Activated CD4-positive, alpha-beta T cell treated with anti-CD3 and anti-CD28 coated beads, Interleukin-10, Interleukin-2, amounts not matched to agents 100 ng/mL and 50 ng/mL, durations not matched to agents 16 hours and 8 hours (primary cell): ENCODE measurements around the gene SLIT3.
"Not testable (repeated sequence)": the region's sequence is repeated elsewhere in the genome, so short reads cannot be mapped to it uniquely, and the experiment has no call there.

Experiments
- DNase-seq: peaks from one replicate; pipeline ENCODE4 v3.0.0-alpha.2; 2020

The SLIT3 gene

GRCh38 chr5:168654211-168654721 lies 646.7 kb downstream of the SLIT3 start:
- no peak for DNase-seq

- no peak for DNase-seq
Observed at GRCh38 chr5:168653626-168654025, 647.3 kb downstream of the SLIT3 start.

- DNase-seq: no peak
Observed at GRCh38 chr5:168651648-168652047, 649.3 kb downstream of the SLIT3 start.

- DNase-seq: no peak
Observed at GRCh38 chr5:168649306-168649705, 651.6 kb downstream of the SLIT3 start.

DNA sequence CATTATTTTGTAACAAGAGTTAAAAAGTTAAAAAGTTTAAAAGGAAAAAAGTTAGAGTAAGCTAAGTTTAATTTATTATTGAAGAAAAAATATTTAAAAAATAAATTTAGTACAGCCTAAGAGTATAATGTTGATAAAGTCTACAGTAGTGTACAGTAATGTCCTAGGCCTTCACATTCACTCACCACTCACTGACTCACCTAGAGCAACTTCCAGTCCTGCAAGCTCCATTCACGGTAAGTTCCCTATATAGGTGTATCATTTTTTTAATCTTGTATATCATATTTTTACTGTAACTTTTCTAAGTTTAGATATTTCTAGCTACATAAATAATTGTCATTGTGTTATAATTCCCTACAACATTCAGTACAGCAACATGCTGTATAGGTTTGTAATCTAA lies 652.4 kb downstream of the SLIT3 start:
- no peak for DNase-seq

- no peak for DNase-seq
Observed at GRCh38 chr5:168648016-168648415, 652.9 kb downstream of the SLIT3 start.

GRCh38 chr5:168647083-168647482 lies 653.9 kb downstream of the SLIT3 start:
- no peak for DNase-seq

DNA sequence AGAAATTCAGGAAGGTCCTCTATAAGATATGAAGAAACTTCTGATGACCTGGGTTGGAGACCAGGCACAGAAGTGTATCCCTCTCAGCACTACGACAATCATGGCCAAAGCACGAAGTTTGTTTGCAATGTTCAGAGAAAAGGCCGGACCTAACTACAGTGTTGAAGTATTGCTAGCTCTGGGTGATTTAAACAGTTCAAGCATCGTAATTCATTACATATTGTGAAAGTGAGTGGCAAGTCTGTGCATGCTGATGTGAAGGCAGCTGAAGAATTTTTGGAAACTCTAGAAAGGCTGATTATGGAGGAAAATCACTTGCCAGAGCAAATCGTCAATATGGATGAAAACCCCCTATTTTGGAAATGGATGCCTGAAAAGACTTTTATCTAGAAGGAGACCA lies 654.6 kb downstream of the SLIT3 start:
- DNase-seq: no peak

DNA sequence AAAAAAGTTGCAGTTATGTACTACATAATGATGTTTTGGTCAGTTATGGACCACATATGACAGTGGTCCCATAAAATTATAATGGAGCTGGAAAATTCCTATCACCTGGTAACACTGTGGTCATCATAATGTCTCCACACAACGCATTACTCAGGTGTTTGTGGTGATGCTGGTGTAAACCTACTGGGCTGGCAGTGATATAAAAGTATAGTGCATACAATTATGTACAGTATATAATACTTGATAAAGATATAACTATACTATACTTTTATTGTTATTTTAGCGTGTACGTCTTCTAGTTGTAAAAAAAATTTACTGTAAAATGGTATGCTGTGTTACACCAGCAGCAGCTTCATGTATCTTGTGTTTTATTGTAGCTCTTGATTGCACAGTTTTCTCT lies 655.7 kb downstream of the SLIT3 start:
- DNase-seq: no peak

- no peak for DNase-seq
Observed at GRCh38 chr5:168642019-168642418, 658.9 kb downstream of the SLIT3 start.

- not testable (repeated sequence) for DNase-seq
Observed at GRCh38 chr5:168638846-168639245, 662.1 kb downstream of the SLIT3 start.

GRCh38 chr5:168637793-168638192 lies 663.1 kb downstream of the SLIT3 start:
- DNase-seq: no peak

- DNase-seq: no peak
Observed at GRCh38 chr5:168637281-168637680, 663.7 kb downstream of the SLIT3 start.

GRCh38 chr5:168630958-168631357 lies 670.0 kb downstream of the SLIT3 start:
- not testable (repeated sequence) for DNase-seq

- no peak for DNase-seq
Observed at GRCh38 chr5:168624850-168625364, 676.0 kb downstream of the SLIT3 start.

DNA sequence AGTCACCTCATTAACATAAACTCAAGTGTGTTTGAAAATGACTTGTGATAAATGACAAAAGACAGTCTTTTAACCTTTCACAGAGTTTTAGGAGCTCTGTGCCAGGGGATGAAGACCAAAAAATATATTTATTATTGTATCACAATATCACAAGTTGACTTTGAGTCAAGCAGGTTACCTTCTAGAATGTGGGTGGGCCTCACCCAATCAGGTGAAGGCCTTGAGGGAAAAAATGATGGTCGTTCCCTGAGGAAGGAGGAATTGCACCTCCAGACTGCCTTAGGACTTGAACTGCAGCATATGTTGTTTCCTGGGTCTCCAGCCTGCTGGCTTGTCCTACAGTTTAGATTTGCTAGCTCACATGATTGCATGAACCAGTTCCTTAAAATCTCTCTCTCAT lies 680.1 kb downstream of the SLIT3 start:
- no peak for DNase-seq

GRCh38 chr5:168614661-168615060 lies 686.3 kb downstream of the SLIT3 start:
- DNase-seq: no peak

DNA sequence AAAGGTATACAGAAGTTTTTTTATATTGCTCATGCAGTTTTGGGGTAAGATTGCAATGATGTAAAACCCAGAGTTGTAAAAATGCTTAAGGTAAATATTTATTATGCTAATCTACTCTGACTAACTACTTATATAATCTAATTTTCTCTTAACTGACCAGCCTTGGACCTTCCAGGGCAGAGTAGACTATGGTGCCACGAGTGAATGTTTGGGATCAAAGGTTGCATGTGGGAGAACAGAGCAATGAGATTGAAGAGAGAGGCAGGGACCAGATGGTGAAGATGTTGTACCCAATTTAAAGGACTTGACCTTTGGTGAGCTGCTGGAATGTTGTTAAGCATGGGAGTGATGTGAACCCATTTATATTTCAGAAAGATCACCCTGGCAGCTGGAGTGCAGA lies 686.9 kb downstream of the SLIT3 start:
- DNase-seq: no peak

DNA sequence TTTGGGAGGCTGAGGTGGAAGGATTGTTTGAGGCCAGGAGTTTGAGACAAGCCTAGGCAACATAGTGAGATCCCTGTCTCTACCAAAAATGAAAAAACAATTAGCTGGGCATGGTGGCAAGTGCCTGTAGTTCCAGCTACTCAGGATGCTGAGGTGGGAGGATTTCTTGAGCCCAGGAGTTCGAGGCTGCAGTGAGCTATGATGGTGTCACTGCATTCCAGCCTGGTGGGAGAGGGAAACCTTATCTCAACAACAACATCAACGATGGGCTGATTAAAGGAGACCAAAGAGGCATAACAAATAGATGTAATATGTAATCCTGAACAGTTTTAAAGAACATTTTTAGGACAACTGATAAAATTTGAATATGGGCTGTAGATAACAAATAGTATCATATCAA lies 687.5 kb downstream of the SLIT3 start:
- DNase-seq: no peak

- no peak for DNase-seq
Observed at GRCh38 chr5:168612996-168613395, 687.9 kb downstream of the SLIT3 start.

DNA sequence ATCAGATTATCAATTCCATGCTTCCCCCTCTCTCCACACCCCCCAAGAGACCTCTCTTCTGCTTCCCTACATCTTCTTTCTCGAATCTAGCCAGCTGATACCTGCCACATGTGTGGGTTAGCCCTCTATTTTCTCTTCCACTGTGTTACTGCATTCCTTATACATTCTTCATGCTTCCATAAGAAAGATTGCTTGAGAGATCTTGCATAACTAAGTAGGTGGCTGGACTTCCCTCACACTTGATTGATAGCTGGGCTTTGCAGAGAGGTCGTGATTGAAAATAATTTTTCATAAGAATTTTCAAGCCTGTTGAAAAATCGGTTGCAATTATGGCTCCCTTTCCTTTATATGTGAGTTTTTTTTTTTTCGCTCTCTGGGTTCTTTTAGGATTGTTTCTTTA lies 688.8 kb downstream of the SLIT3 start:
- DNase-seq: no peak
